ENCODE results near the gene INPP4A. TPM values are rescaled to one million over a fixed set of nuclear protein-coding genes. Genes with fewer than 3 reads are reported as not detected.

The INPP4A gene
- total RNA-seq, 2 experiments from 2014 or later = 40.5 to 41.7 TPM

- CTCF ChIA-PET = interaction anchor here (1.7 to 2.5 kb wide), 2 partner anchors 10 to 28 kb away, joined by 4 to 6 read pairs; no protein-coding TSS in a partner anchor
Observed at GRCh38 chr2:98541489-98541888, 96.8 kb downstream of the INPP4A start.

GRCh38 chr2:98541906-98542305, 97.2 kb downstream of the INPP4A start:
- ChIA-PET CTCF (interaction anchor here (0.6 to 2.5 kb wide), 3 partner anchors 10 to 27 kb away, joined by 3 to 6 read pairs (median 4); no protein-coding TSS in a partner anchor), POLR2A (interaction anchor here (0.7 kb wide), 2 partner anchors 8 to 1903 kb away, joined by 3 to 4 read pairs; no protein-coding TSS in a partner anchor)

More at GRCh38 chr2:98541489-98541888, 96.8 kb downstream of the INPP4A start:
- POLR2A ChIA-PET = no interaction called here

GRCh38 chr2:98543214-98543613, 98.6 kb downstream of the INPP4A start:
- POLR2A ChIA-PET = no interaction called here
- CTCF ChIA-PET = interaction anchor here (1.7 to 2.5 kb wide), 2 partner anchors 8 to 26 kb away, joined by 4 to 6 read pairs; no protein-coding TSS in a partner anchor

- POLR2A ChIA-PET = no interaction called here
- CTCF ChIA-PET = interaction anchor here (2.5 kb wide), 1 partner anchor 8 kb away, joined by 6 read pairs; no protein-coding TSS in a partner anchor
Observed at GRCh38 chr2:98543842-98544241, 99.2 kb downstream of the INPP4A start.

- CTCF ChIA-PET = interaction anchor here (0.9 kb wide), 1 partner anchor 132 kb away, joined by 3 read pairs; no protein-coding TSS in a partner anchor
- POLR2A ChIA-PET = no interaction called here
Observed at GRCh38 chr2:98545591-98545990, 100.9 kb downstream of the INPP4A start.

- CTCF ChIA-PET = interaction anchor here (0.9 kb wide), 1 partner anchor 133 kb away, joined by 3 read pairs; no protein-coding TSS in a partner anchor
Observed at GRCh38 chr2:98546186-98546585, 101.5 kb downstream of the INPP4A start.

GRCh38 chr2:98547092-98547790, 102.6 kb downstream of the INPP4A start:
- ChIA-PET CTCF (no interaction called here), POLR2A (no interaction called here)

More at GRCh38 chr2:98546186-98546585, 101.5 kb downstream of the INPP4A start:
- POLR2A ChIA-PET = no interaction called here

- ChIA-PET POLR2A (no interaction called here), CTCF (no interaction called here)
Observed at GRCh38 chr2:98548920-98549818, 104.5 kb downstream of the INPP4A start.

GRCh38 chr2:98550165-98550564, 105.5 kb downstream of the INPP4A start:
- CTCF ChIA-PET = interaction anchor here (1.2 kb wide), 1 partner anchor 87 kb away, joined by 3 read pairs; no protein-coding TSS in a partner anchor
- POLR2A ChIA-PET = no interaction called here

GRCh38 chr2:98551316-98551715, 106.7 kb downstream of the INPP4A start:
- CTCF ChIA-PET = interaction anchor here (1.2 to 1.8 kb wide), 3 partner anchors 9 to 88 kb away, joined by 3 to 6 read pairs (median 3); no protein-coding TSS in a partner anchor
- POLR2A ChIA-PET = no interaction called here

- CTCF ChIA-PET = interaction anchor here (1.8 kb wide), 1 partner anchor 10 kb away, joined by 6 read pairs; no protein-coding TSS in a partner anchor
- POLR2A ChIA-PET = no interaction called here
Observed at GRCh38 chr2:98552499-98553179, 108.0 kb downstream of the INPP4A start.

- CTCF ChIA-PET = no interaction called here
- POLR2A ChIA-PET = no interaction called here
Observed at GRCh38 chr2:98554116-98554861, 109.6 kb downstream of the INPP4A start.

- ChIA-PET POLR2A (no interaction called here), CTCF (no interaction called here)
Observed at GRCh38 chr2:98555696-98556095, 111.0 kb downstream of the INPP4A start.

GRCh38 chr2:98556344-98557033, 111.8 kb downstream of the INPP4A start:
- CTCF ChIA-PET = no interaction called here
- POLR2A ChIA-PET = no interaction called here

- CTCF ChIA-PET = interaction anchor here (4.0 kb wide), 1 partner anchor 10 kb away, joined by 15 read pairs; no protein-coding TSS in a partner anchor
- POLR2A ChIA-PET = no interaction called here
Observed at GRCh38 chr2:98558852-98559530, 114.3 kb downstream of the INPP4A start.

- CTCF ChIA-PET = interaction anchor here (4.0 kb wide), 1 partner anchor 10 kb away, joined by 15 read pairs; no protein-coding TSS in a partner anchor
Observed at GRCh38 chr2:98559581-98559980, 114.9 kb downstream of the INPP4A start.

GRCh38 chr2:98560256-98560771, 115.7 kb downstream of the INPP4A start:
- CTCF ChIA-PET = interaction anchor here (4.0 kb wide), 1 partner anchor 9 kb away, joined by 15 read pairs; no protein-coding TSS in a partner anchor

More at GRCh38 chr2:98559581-98559980, 114.9 kb downstream of the INPP4A start:
- POLR2A ChIA-PET = no interaction called here

More at GRCh38 chr2:98560256-98560771, 115.7 kb downstream of the INPP4A start:
- POLR2A ChIA-PET = no interaction called here

All from activated CD8-positive, alpha-beta memory T cell treated with anti-CD3 and anti-CD28 coated beads for 36 hours (primary cell).